CD4-positive, alpha-beta T cell (primary cell): ENCODE data around the gene TEN1. TPM values are rescaled to one million over a fixed set of nuclear protein-coding genes. Genes with fewer than 3 reads are reported as not detected.

Experiments
- ATAC-seq: fragments of 200-7000 bp; cut with Tn5 transposase; one replicate; pipeline ENCODE4 v1.10.0; 2022; ENCODE audit warnings: mild to moderate bottlenecking; ENCODE audit not compliant: poor library complexity
- CTCF ChIA-PET: fragments of 350-600 bp; sonication (Branson Sonifier 250); formaldehyde crosslinking; loops from one replicate; lab custom pipeline; 2021; ENCODE audit warnings: antibody characterized with exemption, inconsistent platforms; lab: Charles Lee
- POLR2A ChIA-PET: fragments of 350-600 bp; sonication (Branson Sonifier 250); formaldehyde crosslinking; loops from one replicate; lab custom pipeline; 2021; ENCODE audit warnings: antibody characterized with exemption, inconsistent platforms; lab: Charles Lee
- DNase-seq, 14 experiments: peaks; one replicate each; pipeline ENCODE4 v3.0.0-alpha.2; 2013 to 2020; ENCODE audit warnings: mixed read lengths in 2 of 14
- H3K27ac ChIP-seq, 2 donors: one replicate each; pipeline versions ENCODE4 v1.5.1 to v1.7.0; 2013; ENCODE audit warnings: low read length in 2 of 2, low read depth in 1 of 2, mild to moderate bottlenecking in 1 of 2
- H3K27me3 ChIP-seq, 2 experiments: 1 replicate in 1 of 2; 2 replicates in 1 of 2; pipeline versions ENCODE4 v1.6.1 to v1.7.0; 2013; ENCODE audit warnings: low read length in 2 of 2, control low read depth in 1 of 2, mild to moderate bottlenecking in 1 of 2, moderate library complexity in 1 of 2; ENCODE audit not compliant: insufficient read depth in 2 of 2, control insufficient read depth in 1 of 2
- H3K36me3 ChIP-seq: one replicate; pipeline ENCODE4 v1.6.1; 2013; ENCODE audit warnings: low read length, control low read depth; ENCODE audit not compliant: insufficient read depth
- H3K4me1 ChIP-seq: one replicate; pipeline ENCODE4 v1.6.1; 2013; ENCODE audit warnings: low read length, control low read depth; ENCODE audit not compliant: insufficient read depth
- H3K4me3 ChIP-seq: one replicate; pipeline ENCODE4 v1.5.1; 2013; ENCODE audit warnings: mild to moderate bottlenecking, low read length, moderate library complexity
- H3K9me3 ChIP-seq, 2 experiments: 1 replicate in 1 of 2; 2 replicates in 1 of 2; pipeline versions ENCODE4 v1.6.1 to v1.7.0; 2013; ENCODE audit warnings: low read length in 2 of 2, mild to moderate bottlenecking in 2 of 2, control low read depth in 1 of 2, moderate library complexity in 1 of 2; ENCODE audit not compliant: control insufficient read depth in 1 of 2, insufficient read depth in 1 of 2
- H3K27ac Mint-ChIP-seq: one replicate; pipeline ENCODE4 v1.8.0; 2020; ENCODE audit warnings: mixed read lengths
- H3K27me3 Mint-ChIP-seq: one replicate; pipeline ENCODE4 v1.8.0; 2021; ENCODE audit warnings: mixed read lengths
- H3K36me3 Mint-ChIP-seq: one replicate; pipeline ENCODE4 v1.8.0; 2021; ENCODE audit warnings: low read depth, mixed read lengths
- H3K4me1 Mint-ChIP-seq: one replicate; pipeline ENCODE4 v1.8.0; 2021; ENCODE audit warnings: low read depth, mixed read lengths
- H3K4me3 Mint-ChIP-seq: one replicate; pipeline ENCODE4 v1.8.0; 2020; ENCODE audit warnings: mild to moderate bottlenecking, mixed read lengths
- H3K9me3 Mint-ChIP-seq: one replicate; pipeline ENCODE4 v1.8.0; 2020; ENCODE audit warnings: mixed read lengths
- CTCF ChIP-seq: fragments of 200-600 bp; IDR thresholded peaks from one replicate; pipeline ENCODE4 v1.8.0; 2022; ENCODE audit warnings: antibody characterized with exemption, mild to moderate bottlenecking
- intact Hi-C, 2 experiments: fragments of 100-400 bp; cut with DNase I in 1 of 2; cut with micrococcal nuclease in 1 of 2; formaldehyde crosslinking; loops; one replicate each; pipeline versions ENCODE4 v1.15.1 to v1.9.0; 2023 to 2025; cut with DNase I, micrococcal nuclease
- total RNA-seq, 174 experiments: library from RNA in 2 of 174; stranded (reverse) in 2 of 174; gene quantifications; one replicate each; pipeline ENCODE4 v1.2.3 and lab custom pipeline; 2021 to 2026

TEN1 gene
- total RNA-seq, 2 experiments from 2014 or later = 13.0 to 13.8 TPM

- no peaks in the 10 kb centered on the region for H3K36me3 Mint-ChIP-seq
- CTCF ChIA-PET = no interaction called here
- intact Hi-C loops = no loop called here
- ATAC-seq = no peak
- peaks cover 16% of the 10 kb centered on the region for H3K4me1 Mint-ChIP-seq
- no peak for DNase-seq
- no peak overlapping the region for H3K27ac Mint-ChIP-seq
- no peak overlapping the region for H3K4me3 ChIP-seq
- no peaks in the 10 kb centered on the region for H3K9me3 Mint-ChIP-seq
- H3K27me3 Mint-ChIP-seq = no peaks in the 10 kb centered on the region
- POLR2A ChIA-PET = no interaction called here
- no peak overlapping the region for H3K4me3 Mint-ChIP-seq
- H3K36me3 ChIP-seq = no peaks in the 10 kb centered on the region
- H3K27me3 ChIP-seq = no peaks in the 10 kb centered on the region
- peaks cover 25% of the 10 kb centered on the region for H3K4me1 ChIP-seq
- H3K9me3 ChIP-seq = no peaks in the 10 kb centered on the region
- no peak overlapping the region for H3K27ac ChIP-seq
- no peak for TF ChIP-seq CTCF
These were observed 53.2 kb downstream of the TEN1 start for GRCh38 chr17:76032073-76032779.

- Histone ChIP-seq H3K27ac (no peak overlapping the region), H3K27me3 (no peaks in the 10 kb centered on the region), H3K9me3 (no peaks in the 10 kb centered on the region), H3K36me3 (no peaks in the 10 kb centered on the region), H3K4me3 (no peak overlapping the region), H3K4me1 (peaks cover 25% of the 10 kb centered on the region)
- intact Hi-C loops = no loop called here
- Mint-ChIP-seq H3K4me1 (peaks cover 16% of the 10 kb centered on the region), H3K27me3 (no peaks in the 10 kb centered on the region), H3K9me3 (no peaks in the 10 kb centered on the region), H3K27ac (no peak overlapping the region), H3K36me3 (peaks cover under 1% of the 10 kb centered on the region), H3K4me3 (no peak overlapping the region)
- POLR2A ChIA-PET = no interaction called here
- ATAC-seq (no peak), DNase-seq (no peak)
- CTCF ChIA-PET = no interaction called here
- no peak for TF ChIP-seq CTCF
These were observed 53.7 kb downstream of the TEN1 start for GRCh38 chr17:76032780-76033108.

GRCh38 chr17:76033139-76033538, 54.1 kb downstream of the TEN1 start:
- no peak for DNase-seq
- Histone ChIP-seq H3K27ac (no peak overlapping the region), H3K9me3 (no peaks in the 10 kb centered on the region), H3K4me1 (peaks cover 25% of the 10 kb centered on the region), H3K36me3 (peaks cover 3% of the 10 kb centered on the region), H3K4me3 (no peak overlapping the region), H3K27me3 (no peaks in the 10 kb centered on the region)
- Mint-ChIP-seq H3K4me1 (peaks cover 16% of the 10 kb centered on the region), H3K27me3 (no peaks in the 10 kb centered on the region), H3K36me3 (peaks cover 4% of the 10 kb centered on the region), H3K27ac (no peak overlapping the region), H3K9me3 (no peaks in the 10 kb centered on the region), H3K4me3 (no peak overlapping the region)
- ATAC-seq = no peak
- intact Hi-C loops = no loop called here
- CTCF ChIA-PET = no interaction called here
- TF ChIP-seq CTCF = no peak
- POLR2A ChIA-PET = no interaction called here
